ENCODE data around the gene RNF114.

GRCh38 chr20:50003253-50003656, 67.1 kb downstream of the RNF114 start:
- TF ChIP-seq, protein P1, sequence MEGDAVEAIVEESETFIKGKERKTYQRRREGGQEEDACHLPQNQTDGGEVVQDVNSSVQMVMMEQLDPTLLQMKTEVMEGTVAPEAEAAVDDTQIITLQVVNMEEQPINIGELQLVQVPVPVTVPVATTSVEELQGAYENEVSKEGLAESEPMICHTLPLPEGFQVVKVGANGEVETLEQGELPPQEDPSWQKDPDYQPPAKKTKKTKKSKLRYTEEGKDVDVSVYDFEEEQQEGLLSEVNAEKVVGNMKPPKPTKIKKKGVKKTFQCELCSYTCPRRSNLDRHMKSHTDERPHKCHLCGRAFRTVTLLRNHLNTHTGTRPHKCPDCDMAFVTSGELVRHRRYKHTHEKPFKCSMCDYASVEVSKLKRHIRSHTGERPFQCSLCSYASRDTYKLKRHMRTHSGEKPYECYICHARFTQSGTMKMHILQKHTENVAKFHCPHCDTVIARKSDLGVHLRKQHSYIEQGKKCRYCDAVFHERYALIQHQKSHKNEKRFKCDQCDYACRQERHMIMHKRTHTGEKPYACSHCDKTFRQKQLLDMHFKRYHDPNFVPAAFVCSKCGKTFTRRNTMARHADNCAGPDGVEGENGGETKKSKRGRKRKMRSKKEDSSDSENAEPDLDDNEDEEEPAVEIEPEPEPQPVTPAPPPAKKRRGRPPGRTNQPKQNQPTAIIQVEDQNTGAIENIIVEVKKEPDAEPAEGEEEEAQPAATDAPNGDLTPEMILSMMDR (IDR thresholded peaks at IDR 0.05): no peak
- no peak for TF ChIP-seq POLR2A (IDR thresholded peaks at IDR 0.05)

Measured in thyroid gland (tissue), 4 donors.